ENCODE data around the gene TLR9. TPM values are rescaled to one million over a fixed set of nuclear protein-coding genes. Genes with fewer than 3 reads are reported as not detected.

TLR9 gene
- total RNA-seq, 4 donors from 2014 or later, result not detected

DNA sequence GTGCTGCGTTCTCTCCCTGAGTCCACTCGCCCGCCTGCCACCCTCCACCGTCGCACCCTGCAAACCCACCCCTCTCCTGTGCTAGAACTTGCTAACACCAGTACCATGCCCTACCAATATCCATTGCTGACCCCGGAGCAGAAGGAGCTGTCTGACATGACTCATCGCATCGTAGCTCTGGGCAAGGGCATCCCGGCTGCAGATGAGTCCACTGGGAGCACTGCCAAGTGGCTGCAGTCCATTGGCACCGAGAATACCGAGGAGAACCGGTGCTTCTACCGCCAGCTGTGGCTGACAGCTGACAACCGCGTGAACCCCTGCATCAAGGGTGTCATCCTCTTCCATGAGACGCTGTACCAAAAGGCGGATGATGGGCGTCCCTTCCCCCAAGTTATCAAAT, 32.4 kb downstream of the TLR9 start:
- no peaks in the 10 kb centered on the region for H3K9me3 ChIP-seq
- no peak for ATAC-seq
- H3K4me3 ChIP-seq, result no peak overlapping the region
- no peaks in the 10 kb centered on the region for H3K27me3 ChIP-seq
- no peaks in the 10 kb centered on the region for H3K36me3 ChIP-seq
- WGBS, 2 donors (ENCODE audit: low coverage in 1 of 2), result 20% methylated on average over 1 of the region's 18 CpGs; no CpG with 5 or more reads in 1 of the 2 donors
- H3K4me1 ChIP-seq, result peaks cover 0 to 67% (median 35%) of the 10 kb centered on the region in 3 donors
- H3K27ac ChIP-seq, result no peak overlapping the region
- no peak for TF ChIP-seq POLR2AphosphoS5 (IDR thresholded peaks at IDR 0.05)
- TF ChIP-seq EP300 (IDR thresholded peaks at IDR 0.05), result no peak
- TF ChIP-seq, protein P1, sequence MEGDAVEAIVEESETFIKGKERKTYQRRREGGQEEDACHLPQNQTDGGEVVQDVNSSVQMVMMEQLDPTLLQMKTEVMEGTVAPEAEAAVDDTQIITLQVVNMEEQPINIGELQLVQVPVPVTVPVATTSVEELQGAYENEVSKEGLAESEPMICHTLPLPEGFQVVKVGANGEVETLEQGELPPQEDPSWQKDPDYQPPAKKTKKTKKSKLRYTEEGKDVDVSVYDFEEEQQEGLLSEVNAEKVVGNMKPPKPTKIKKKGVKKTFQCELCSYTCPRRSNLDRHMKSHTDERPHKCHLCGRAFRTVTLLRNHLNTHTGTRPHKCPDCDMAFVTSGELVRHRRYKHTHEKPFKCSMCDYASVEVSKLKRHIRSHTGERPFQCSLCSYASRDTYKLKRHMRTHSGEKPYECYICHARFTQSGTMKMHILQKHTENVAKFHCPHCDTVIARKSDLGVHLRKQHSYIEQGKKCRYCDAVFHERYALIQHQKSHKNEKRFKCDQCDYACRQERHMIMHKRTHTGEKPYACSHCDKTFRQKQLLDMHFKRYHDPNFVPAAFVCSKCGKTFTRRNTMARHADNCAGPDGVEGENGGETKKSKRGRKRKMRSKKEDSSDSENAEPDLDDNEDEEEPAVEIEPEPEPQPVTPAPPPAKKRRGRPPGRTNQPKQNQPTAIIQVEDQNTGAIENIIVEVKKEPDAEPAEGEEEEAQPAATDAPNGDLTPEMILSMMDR (IDR thresholded peaks at IDR 0.05), result no peak

DNA sequence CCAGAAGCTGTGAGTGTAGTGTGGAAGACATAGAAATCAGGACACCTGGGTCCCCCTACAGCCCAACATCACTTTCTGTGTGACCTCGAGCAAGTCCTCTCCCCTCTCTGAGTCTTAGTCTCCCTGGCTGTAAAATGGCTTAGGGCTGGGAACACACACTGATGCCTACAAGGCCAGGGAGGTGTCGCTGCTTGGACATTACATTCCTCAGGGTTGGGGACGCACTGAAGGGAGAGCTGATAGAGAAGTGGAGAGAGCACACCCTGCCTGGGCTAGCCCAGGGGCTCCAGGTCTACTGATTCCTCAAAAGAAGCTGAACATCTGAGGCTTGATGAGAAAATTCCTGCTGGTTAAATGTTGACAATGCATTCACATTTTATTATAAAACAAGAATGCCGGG, 33.8 kb downstream of the TLR9 start:
- ATAC-seq, result no peak
- Histone ChIP-seq H3K27ac (peak overlapping the region in 1 of 4 donors; percentile 10), H3K27me3 (no peaks in the 10 kb centered on the region), H3K9me3 (no peaks in the 10 kb centered on the region), H3K4me1 (peaks cover 0 to 55% (median 25%) of the 10 kb centered on the region in 3 donors), H3K36me3 (no peaks in the 10 kb centered on the region), H3K4me3 (no peak overlapping the region)
- TF ChIP-seq EP300 (IDR thresholded peaks at IDR 0.05) (no peak), POLR2A (IDR thresholded peaks at IDR 0.05) (no peak), POLR2AphosphoS5 (IDR thresholded peaks at IDR 0.05) (no peak)
- TF ChIP-seq, protein P1 (IDR thresholded peaks at IDR 0.05), result no peak
- WGBS, 2 donors (ENCODE audit: low coverage in 1 of 2), result 95 to 100% methylated on average over 1 to 3 of the region's 4 CpGs

DNA sequence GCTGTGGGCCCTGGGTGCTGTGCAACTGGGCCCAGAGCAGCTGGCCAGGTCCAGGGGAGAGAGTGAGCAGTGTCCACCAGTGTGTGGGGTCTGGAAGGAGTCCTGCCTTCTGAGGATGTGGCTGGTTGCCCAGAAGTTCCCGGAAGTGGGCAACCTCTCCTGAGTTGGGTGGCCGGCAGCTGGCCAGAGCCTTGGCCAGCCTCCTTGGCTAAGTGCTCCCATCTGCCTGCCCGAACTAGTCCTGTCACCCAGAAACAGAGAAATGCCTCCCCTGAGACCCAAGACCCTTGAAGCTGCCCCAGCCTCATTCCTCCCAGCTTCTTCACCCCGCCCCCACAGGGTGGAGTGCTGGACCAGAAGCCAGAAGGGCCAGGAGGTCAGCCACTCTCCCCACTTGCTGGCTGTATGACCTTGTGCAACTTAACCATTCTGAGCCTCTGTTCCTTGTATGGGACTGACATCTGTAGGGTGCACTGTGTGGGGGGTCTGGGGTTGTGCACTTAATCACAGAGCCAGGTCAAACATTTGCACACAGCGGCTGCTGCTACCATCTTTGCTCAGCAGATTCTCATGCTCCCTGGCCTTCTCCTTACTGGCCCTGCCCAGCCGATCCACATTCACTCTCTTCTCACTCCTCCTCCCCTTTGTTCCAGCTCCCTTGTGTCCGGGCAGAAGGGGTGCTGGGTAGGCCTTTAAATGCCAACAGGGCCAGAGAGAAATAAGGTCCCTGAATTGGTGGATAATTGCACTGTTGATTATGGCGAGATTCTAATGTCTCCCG, 35.0 kb downstream of the TLR9 start:
- H3K4me3 ChIP-seq, result no peak overlapping the region
- ATAC-seq, result peak; percentile 60
- H3K4me1 ChIP-seq, result peaks cover 0 to 45% (median 21%) of the 10 kb centered on the region in 3 donors
- no peaks in the 10 kb centered on the region for H3K9me3 ChIP-seq
- H3K27me3 ChIP-seq, result no peaks in the 10 kb centered on the region
- H3K36me3 ChIP-seq, result no peaks in the 10 kb centered on the region
- WGBS, 2 donors (ENCODE audit: low coverage in 1 of 2), result 40 to 75% methylated on average over 2 to 3 of the region's 9 CpGs
- peak overlapping the region in 3 of 4 donors; percentile 43 to 64 (median 44) for H3K27ac ChIP-seq
- peak; percentile 34 for TF ChIP-seq POLR2AphosphoS5 (IDR thresholded peaks at IDR 0.05)
- TF ChIP-seq POLR2A (IDR thresholded peaks at IDR 0.05), result no peak

DNA sequence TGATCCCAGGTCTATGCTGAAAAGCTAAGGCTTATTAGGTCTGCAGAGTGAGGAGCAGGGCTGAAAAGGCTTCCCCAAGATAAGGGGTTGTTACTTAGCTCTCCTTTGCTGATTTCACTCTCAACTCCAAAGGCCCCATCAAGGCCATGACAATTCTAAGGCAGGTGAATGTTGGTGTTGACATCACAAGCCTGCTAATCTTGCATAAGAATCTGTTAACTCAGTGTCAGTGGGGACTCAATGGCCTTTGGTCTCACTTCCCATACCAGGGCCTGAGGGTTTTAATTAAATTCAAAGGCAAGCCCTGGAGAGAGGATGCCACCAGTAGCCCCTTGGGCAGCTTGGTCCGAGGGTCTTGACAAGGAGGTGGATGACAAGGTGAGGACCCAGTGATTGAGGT, 36.9 kb downstream of the TLR9 start:
- whole genome bisulfite sequencing, 2 donors (ENCODE audit: low coverage in 1 of 2), result 100% methylated on average over 1 of the region's 1 CpG; no CpG with 5 or more reads in 1 of the 2 donors
- H3K27ac ChIP-seq, result no peak overlapping the region
- TF ChIP-seq POLR2A (IDR thresholded peaks at IDR 0.05) (no peak), EP300 (IDR thresholded peaks at IDR 0.05) (no peak), POLR2AphosphoS5 (IDR thresholded peaks at IDR 0.05) (no peak)
- TF ChIP-seq, protein P1 (IDR thresholded peaks at IDR 0.05), result no peak
- H3K27me3 ChIP-seq, result no peaks in the 10 kb centered on the region
- no peaks in the 10 kb centered on the region for H3K36me3 ChIP-seq
- ATAC-seq, result no peak
- H3K4me1 ChIP-seq, result peaks cover 0 to 28% (median 13%) of the 10 kb centered on the region in 3 donors
- H3K4me3 ChIP-seq, result no peak overlapping the region
- no peaks in the 10 kb centered on the region for H3K9me3 ChIP-seq

DNA sequence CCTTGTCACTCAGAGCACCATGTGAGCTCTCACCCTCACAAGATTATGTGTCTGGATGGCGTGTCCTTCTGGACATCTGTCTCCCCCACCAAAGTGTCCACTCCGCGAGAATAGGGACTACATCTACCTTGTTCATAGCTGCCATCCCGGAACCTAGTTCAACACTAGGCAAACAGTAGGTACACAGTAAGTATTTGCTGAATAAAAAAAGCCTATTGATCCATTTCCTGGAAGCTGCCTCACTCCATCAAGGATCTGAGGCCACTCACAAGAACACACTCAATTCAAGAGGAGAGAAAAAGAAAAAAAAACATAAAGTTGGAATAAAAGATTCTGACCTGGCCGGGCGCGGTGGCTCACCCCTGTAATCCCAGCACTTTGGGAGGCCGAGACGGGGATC, 38.7 kb downstream of the TLR9 start:
- TF ChIP-seq, protein P1 (IDR thresholded peaks at IDR 0.05), result no peak
- TF ChIP-seq POLR2A (IDR thresholded peaks at IDR 0.05) (no peak), EP300 (IDR thresholded peaks at IDR 0.05) (no peak), POLR2AphosphoS5 (IDR thresholded peaks at IDR 0.05) (no peak)
- H3K27ac ChIP-seq, result no peak overlapping the region
- H3K4me1 ChIP-seq, result peaks cover 0 to 19% (median 13%) of the 10 kb centered on the region in 3 donors
- WGBS, 2 donors (ENCODE audit: low coverage in 1 of 2), result 83% methylated on average over 1 of the region's 9 CpGs; no CpG with 5 or more reads in 1 of the 2 donors
- no peaks in the 10 kb centered on the region for H3K27me3 ChIP-seq
- H3K36me3 ChIP-seq, result no peaks in the 10 kb centered on the region
- no peak for ATAC-seq
- H3K4me3 ChIP-seq, result no peak overlapping the region
- no peaks in the 10 kb centered on the region for H3K9me3 ChIP-seq

Measured in gastroesophageal sphincter (tissue), 4 donors.